HepG2 (cell line): ENCODE results near the gene PPP2R2C. TPM values are rescaled to one million over a fixed set of nuclear protein-coding genes. Genes with fewer than 3 reads are reported as not detected.

Experiments used
- AGO2 ChIP-seq: fragments of 200-400 bp; formaldehyde crosslinking; optimal IDR thresholded peaks from 2 replicates; pipeline ENCODE3; 2017; ENCODE audit warnings: mild to moderate bottlenecking, low read depth, low read length, moderate library complexity
- CBX5 ChIP-seq: sonication (generic); formaldehyde crosslinking; IDR thresholded peaks from 2 replicates; pipeline ENCODE4 v1.4.0; 2020; ENCODE audit warnings: missing genetic modification reagents, borderline replicate concordance
- CCAR2 ChIP-seq: fragments of 200-400 bp; formaldehyde crosslinking; optimal IDR thresholded peaks from 2 replicates; pipeline ENCODE3; 2018; ENCODE audit warnings: low read depth, mild to moderate bottlenecking, low read length, moderate library complexity
- CCDC6 ChIP-seq: sonication (generic); formaldehyde crosslinking; IDR thresholded peaks from 2 replicates; pipeline ENCODE4 v1.8.1; 2022; ENCODE audit warnings: mild to moderate bottlenecking, missing genetic modification reagents, moderate library complexity
- CENPX ChIP-seq: sonication (generic); formaldehyde crosslinking; IDR thresholded peaks from 2 replicates; pipeline ENCODE4 v1.9.0; 2021; ENCODE audit warnings: mild to moderate bottlenecking, missing genetic modification reagents, moderate library complexity
- FOXC1 ChIP-seq: sonication (generic); formaldehyde crosslinking; IDR thresholded peaks from 2 replicates; pipeline ENCODE4 v1.8.0; 2022; ENCODE audit warnings: mild to moderate bottlenecking, missing genetic modification reagents, borderline replicate concordance
- FOXJ3 ChIP-seq: sonication (generic); formaldehyde crosslinking; IDR thresholded peaks from 2 replicates; pipeline ENCODE4 v1.4.0; 2020; ENCODE audit warnings: missing genetic modification reagents, mild to moderate bottlenecking, borderline replicate concordance
- KAT2B ChIP-seq: fragments of 150-350 bp; IDR thresholded peaks from 2 replicates; pipeline ENCODE4 v1.6.1; 2014; ENCODE audit warnings: low read depth, low read length, borderline replicate concordance
- MYC ChIP-seq: sonication (generic); formaldehyde crosslinking; IDR thresholded peaks from 2 replicates; pipeline ENCODE4 v1.9.0; 2021; ENCODE audit warnings: missing genetic modification reagents, borderline replicate concordance
- RBFOX2 ChIP-seq: fragments of 200-400 bp; formaldehyde crosslinking; IDR thresholded peaks from 2 replicates; pipeline ENCODE4 v1.6.1; 2017; ENCODE audit warnings: low read depth, mild to moderate bottlenecking, low read length
- RXRA ChIP-seq: sonication (generic); formaldehyde crosslinking; IDR thresholded peaks from 2 replicates; pipeline ENCODE4 v1.5.1; 2020; ENCODE audit warnings: missing genetic modification reagents
- TOPORS ChIP-seq: sonication (generic); formaldehyde crosslinking; IDR thresholded peaks from 2 replicates; pipeline ENCODE4 v1.8.0; 2023; ENCODE audit warnings: mild to moderate bottlenecking, missing genetic modification reagents
- ZNF34 ChIP-seq: sonication (generic); formaldehyde crosslinking; IDR thresholded peaks from 2 replicates; pipeline ENCODE4 v1.4.0; 2020; ENCODE audit warnings: mild to moderate bottlenecking, missing genetic modification reagents, borderline replicate concordance
- ZNF614 ChIP-seq: IDR thresholded peaks from 2 replicates; pipeline ENCODE4 v1.6.1; 2018; ENCODE audit warnings: missing biosample characterization, missing genetic modification reagents, inconsistent platforms, borderline replicate concordance
- ZNF629 ChIP-seq: sonication (generic); formaldehyde crosslinking; conservative IDR thresholded peaks from 2 replicates; pipeline ENCODE4 v1.5.0; 2020; ENCODE audit warnings: missing genetic modification reagents
- polyA plus RNA-seq, 8 experiments: library from polyadenylated mRNA; depleted of rRNA in 3 of 8; stranded (reverse) in 7 of 8; unstranded in 1 of 8; fragments of >200 nt; fragmentation: Illumina TruSeq in 4 of 8; extraction: Trizol in 4 of 8; gene quantifications; 2 replicates each; pipeline versions ENCODE4 v1.2.1 to v1.2.3, GENCODE V29; 2011 to 2016; ENCODE audit warnings: low read depth in 4 of 8, missing spikeins in 1 of 8, mixed read lengths in 1 of 8; ENCODE audit not compliant: insufficient read depth in 1 of 8
- total RNA-seq, 5 experiments: library from RNA; depleted of rRNA; stranded (reverse); fragments of >200 nt; fragmentation: Illumina TruSeq; extraction: Trizol; gene quantifications; 2 replicates each; pipeline ENCODE4 v1.2.3, GENCODE V29; 2016; ENCODE audit warnings: low read depth in 1 of 5
- TF ChIP-seq, protein P1 (sequence below): sonication (generic); formaldehyde crosslinking; IDR thresholded peaks from 2 replicates; pipeline ENCODE4 v1.5.1; 2020; ENCODE audit warnings: mild to moderate bottlenecking, moderate library complexity, missing genetic modification reagents
- TF ChIP-seq, protein P2 (sequence below): sonication (generic); formaldehyde crosslinking; IDR thresholded peaks from 2 replicates; pipeline ENCODE4 v1.4.0; 2020; ENCODE audit warnings: missing genetic modification reagents
- TF ChIP-seq, protein P3 (sequence below): sonication (generic); formaldehyde crosslinking; IDR thresholded peaks from 2 replicates; pipeline ENCODE4 v1.8.0; 2022; ENCODE audit warnings: mild to moderate bottlenecking, missing genetic modification reagents; ENCODE audit not compliant: insufficient replicate concordance
- TF ChIP-seq, protein P4 (sequence below): sonication (generic); formaldehyde crosslinking; IDR thresholded peaks from 2 replicates; pipeline ENCODE4 v1.4.0; 2020; ENCODE audit warnings: missing genetic modification reagents

PPP2R2C gene
- total and polyA plus RNA-seq, 2 of the 13 experiments (the other 11 are each of a cell fraction or from before 2014, with no cell fraction given), result 0.60 to 8.6 TPM

DNA sequence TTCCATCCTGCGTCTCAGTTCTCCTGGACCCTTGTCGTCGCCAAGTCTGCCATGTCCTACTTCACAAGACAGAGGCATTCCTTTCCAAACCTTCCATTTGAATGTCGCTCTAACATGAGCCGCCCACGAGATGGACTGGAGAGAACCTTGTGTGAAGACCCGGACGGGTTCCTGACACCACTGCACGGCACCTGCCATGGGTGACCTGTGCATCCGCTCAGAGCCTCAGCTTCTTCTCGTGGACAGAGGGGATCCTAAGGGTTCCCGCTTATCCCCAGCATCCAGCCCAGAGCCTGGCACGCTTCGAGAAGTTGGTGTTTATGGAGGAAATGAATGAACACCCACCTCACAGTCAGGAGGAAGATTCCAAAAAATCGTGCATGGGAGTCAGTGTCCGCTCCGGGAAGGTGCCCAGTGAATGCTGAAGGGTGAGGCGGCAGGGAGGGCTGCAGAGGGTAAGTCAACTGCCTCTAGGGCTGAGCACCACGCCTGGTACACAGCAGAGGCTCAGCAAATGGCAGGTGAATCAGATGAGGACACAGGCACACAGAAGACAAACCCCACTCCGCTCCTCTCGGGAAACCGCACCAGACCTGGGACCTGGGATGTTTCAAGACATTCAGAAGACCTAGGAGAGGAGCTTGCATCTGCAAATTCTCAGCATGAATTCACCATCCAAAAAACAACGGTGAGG lies 150.2 kb downstream of the PPP2R2C start (continued):
- TF ChIP-seq CENPX (CRISPR knock-in tag), result no peak
- TF ChIP-seq FOXJ3 (CRISPR knock-in tag), result no peak
- TF ChIP-seq, protein P1, sequence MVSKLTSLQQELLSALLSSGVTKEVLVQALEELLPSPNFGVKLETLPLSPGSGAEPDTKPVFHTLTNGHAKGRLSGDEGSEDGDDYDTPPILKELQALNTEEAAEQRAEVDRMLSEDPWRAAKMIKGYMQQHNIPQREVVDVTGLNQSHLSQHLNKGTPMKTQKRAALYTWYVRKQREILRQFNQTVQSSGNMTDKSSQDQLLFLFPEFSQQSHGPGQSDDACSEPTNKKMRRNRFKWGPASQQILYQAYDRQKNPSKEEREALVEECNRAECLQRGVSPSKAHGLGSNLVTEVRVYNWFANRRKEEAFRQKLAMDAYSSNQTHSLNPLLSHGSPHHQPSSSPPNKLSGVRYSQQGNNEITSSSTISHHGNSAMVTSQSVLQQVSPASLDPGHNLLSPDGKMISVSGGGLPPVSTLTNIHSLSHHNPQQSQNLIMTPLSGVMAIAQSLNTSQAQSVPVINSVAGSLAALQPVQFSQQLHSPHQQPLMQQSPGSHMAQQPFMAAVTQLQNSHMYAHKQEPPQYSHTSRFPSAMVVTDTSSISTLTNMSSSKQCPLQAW (CRISPR knock-in tag), result no peak
- TF ChIP-seq, protein P2, sequence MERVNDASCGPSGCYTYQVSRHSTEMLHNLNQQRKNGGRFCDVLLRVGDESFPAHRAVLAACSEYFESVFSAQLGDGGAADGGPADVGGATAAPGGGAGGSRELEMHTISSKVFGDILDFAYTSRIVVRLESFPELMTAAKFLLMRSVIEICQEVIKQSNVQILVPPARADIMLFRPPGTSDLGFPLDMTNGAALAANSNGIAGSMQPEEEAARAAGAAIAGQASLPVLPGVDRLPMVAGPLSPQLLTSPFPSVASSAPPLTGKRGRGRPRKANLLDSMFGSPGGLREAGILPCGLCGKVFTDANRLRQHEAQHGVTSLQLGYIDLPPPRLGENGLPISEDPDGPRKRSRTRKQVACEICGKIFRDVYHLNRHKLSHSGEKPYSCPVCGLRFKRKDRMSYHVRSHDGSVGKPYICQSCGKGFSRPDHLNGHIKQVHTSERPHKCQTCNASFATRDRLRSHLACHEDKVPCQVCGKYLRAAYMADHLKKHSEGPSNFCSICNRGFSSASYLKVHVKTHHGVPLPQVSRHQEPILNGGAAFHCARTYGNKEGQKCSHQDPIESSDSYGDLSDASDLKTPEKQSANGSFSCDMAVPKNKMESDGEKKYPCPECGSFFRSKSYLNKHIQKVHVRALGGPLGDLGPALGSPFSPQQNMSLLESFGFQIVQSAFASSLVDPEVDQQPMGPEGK, result no peak
- TF ChIP-seq, protein P3, sequence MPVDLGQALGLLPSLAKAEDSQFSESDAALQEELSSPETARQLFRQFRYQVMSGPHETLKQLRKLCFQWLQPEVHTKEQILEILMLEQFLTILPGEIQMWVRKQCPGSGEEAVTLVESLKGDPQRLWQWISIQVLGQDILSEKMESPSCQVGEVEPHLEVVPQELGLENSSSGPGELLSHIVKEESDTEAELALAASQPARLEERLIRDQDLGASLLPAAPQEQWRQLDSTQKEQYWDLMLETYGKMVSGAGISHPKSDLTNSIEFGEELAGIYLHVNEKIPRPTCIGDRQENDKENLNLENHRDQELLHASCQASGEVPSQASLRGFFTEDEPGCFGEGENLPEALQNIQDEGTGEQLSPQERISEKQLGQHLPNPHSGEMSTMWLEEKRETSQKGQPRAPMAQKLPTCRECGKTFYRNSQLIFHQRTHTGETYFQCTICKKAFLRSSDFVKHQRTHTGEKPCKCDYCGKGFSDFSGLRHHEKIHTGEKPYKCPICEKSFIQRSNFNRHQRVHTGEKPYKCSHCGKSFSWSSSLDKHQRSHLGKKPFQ, result no peak
- TF ChIP-seq AGO2, result peak; percentile 19
- 0 out of 2 replicates have a peak, but pooled peaks have one; percentile 45 for TF ChIP-seq ZNF34 (CRISPR knock-in tag)
- TF ChIP-seq FOXC1 (CRISPR knock-in tag), result 0 out of 2 replicates have a peak, but pooled peaks have one; percentile 23
- no peak for TF ChIP-seq MYC (CRISPR knock-in tag)
- no peak for TF ChIP-seq CBX5 (CRISPR knock-in tag)
- TF ChIP-seq ZNF629 (CRISPR knock-in tag), result no peak
- TF ChIP-seq TOPORS (CRISPR knock-in tag), result no peak
- TF ChIP-seq, protein P4, sequence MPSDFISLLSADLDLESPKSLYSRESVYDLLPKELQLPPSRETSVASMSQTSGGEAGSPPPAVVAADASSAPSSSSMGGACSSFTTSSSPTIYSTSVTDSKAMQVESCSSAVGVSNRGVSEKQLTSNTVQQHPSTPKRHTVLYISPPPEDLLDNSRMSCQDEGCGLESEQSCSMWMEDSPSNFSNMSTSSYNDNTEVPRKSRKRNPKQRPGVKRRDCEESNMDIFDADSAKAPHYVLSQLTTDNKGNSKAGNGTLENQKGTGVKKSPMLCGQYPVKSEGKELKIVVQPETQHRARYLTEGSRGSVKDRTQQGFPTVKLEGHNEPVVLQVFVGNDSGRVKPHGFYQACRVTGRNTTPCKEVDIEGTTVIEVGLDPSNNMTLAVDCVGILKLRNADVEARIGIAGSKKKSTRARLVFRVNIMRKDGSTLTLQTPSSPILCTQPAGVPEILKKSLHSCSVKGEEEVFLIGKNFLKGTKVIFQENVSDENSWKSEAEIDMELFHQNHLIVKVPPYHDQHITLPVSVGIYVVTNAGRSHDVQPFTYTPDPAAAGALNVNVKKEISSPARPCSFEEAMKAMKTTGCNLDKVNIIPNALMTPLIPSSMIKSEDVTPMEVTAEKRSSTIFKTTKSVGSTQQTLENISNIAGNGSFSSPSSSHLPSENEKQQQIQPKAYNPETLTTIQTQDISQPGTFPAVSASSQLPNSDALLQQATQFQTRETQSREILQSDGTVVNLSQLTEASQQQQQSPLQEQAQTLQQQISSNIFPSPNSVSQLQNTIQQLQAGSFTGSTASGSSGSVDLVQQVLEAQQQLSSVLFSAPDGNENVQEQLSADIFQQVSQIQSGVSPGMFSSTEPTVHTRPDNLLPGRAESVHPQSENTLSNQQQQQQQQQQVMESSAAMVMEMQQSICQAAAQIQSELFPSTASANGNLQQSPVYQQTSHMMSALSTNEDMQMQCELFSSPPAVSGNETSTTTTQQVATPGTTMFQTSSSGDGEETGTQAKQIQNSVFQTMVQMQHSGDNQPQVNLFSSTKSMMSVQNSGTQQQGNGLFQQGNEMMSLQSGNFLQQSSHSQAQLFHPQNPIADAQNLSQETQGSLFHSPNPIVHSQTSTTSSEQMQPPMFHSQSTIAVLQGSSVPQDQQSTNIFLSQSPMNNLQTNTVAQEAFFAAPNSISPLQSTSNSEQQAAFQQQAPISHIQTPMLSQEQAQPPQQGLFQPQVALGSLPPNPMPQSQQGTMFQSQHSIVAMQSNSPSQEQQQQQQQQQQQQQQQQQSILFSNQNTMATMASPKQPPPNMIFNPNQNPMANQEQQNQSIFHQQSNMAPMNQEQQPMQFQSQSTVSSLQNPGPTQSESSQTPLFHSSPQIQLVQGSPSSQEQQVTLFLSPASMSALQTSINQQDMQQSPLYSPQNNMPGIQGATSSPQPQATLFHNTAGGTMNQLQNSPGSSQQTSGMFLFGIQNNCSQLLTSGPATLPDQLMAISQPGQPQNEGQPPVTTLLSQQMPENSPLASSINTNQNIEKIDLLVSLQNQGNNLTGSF (CRISPR knock-in tag), result no peak
- no peak for TF ChIP-seq ZNF614
- no peak for TF ChIP-seq RXRA (CRISPR knock-in tag)
- TF ChIP-seq CCAR2, result no peak
- TF ChIP-seq KAT2B, result no peak
- peak; percentile 32; the same call in 1 of the 2 replicates for TF ChIP-seq RBFOX2
- no peak for TF ChIP-seq CCDC6 (CRISPR knock-in tag)
